ENCODE data around the gene UBE2K. TPM values are rescaled to one million over a fixed set of nuclear protein-coding genes. Genes with fewer than 3 reads are reported as not detected.
A peak's percentile ranks its signal among the peaks of the same experiment; 100 is the strongest.

UBE2K gene
- total and polyA plus RNA-seq, 2 experiments from 2014 or later: 26.7 to 127 TPM

DNA sequence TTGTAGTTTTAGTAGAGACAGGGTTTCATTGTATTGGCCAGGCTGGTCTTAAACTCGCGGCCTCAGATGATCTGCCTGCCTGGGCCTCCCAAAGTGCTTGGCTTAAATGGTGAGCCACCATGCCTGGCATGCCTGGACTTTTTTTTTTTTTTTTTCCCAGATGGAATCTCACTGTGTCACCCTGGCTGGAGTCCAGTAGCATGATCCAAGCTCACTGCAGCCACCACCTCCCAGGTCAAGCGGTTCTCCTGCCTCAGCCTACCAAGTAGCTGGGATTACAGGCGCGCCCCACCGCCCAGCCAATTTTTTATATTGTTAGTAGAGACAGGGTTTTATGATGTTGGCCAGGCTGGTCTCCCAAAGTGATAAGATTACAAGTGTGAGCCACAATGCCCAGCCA, 8.4 kb downstream of the UBE2K start:
- no peaks in the 10 kb centered on the region for H3K9me2 ChIP-seq (ENCODE audit: insufficient read depth)
- peak overlapping the region; percentile 62 for H3K4me2 ChIP-seq (ENCODE audit: unreplicated experiment)
- no peak for TF ChIP-seq EZH2 (IDR thresholded peaks at IDR 0.05; ENCODE audit: insufficient read depth, poor library complexity, severe bottlenecking)
- TF ChIP-seq EZH2phosphoT487 (IDR thresholded peaks at IDR 0.05; ENCODE audit: insufficient read depth, low read depth): no peak
- H3K36me3 ChIP-seq (ENCODE audit: low read depth): no peaks in the 10 kb centered on the region
- H4K20me1 ChIP-seq (ENCODE audit: insufficient read depth): peaks cover 9% of the 10 kb centered on the region; the same call in 1 of the 2 replicates
- H3K4me3 ChIP-seq: 0 out of 2 replicates have a peak overlapping the region, but pooled peaks have one; percentile 35
- H3K9ac ChIP-seq: peak overlapping the region; percentile 58
- peak overlapping the region; percentile 88 for H3K27ac ChIP-seq
- H3K9me3 ChIP-seq (ENCODE audit: low read depth): no peaks in the 10 kb centered on the region
- H3K79me2 ChIP-seq (ENCODE audit: insufficient read depth): peaks cover 100% of the 10 kb centered on the region
- peaks cover 36% of the 10 kb centered on the region for H3F3A ChIP-seq (ENCODE audit: insufficient read depth)
- H3K27me3 ChIP-seq (replicated peaks; ENCODE audit: insufficient read depth): no peaks in the 10 kb centered on the region
- H2AFZ ChIP-seq: no peak overlapping the region
- peaks cover 32% of the 10 kb centered on the region for H3K4me1 ChIP-seq (ENCODE audit: insufficient read depth)
- DNase-seq: peak; percentile 93
- in situ Hi-C loops (cut with MboI): no loop called here
- WGBS, 2 experiments (ENCODE audit: low coverage in 1 of 2, low lambda C conversion rate in 2 of 2, missing lambda C conversion rate in 2 of 2): 67 to 70% methylated on average over 6 of the region's 6 CpGs

- H3K4me1 ChIP-seq (ENCODE audit: insufficient read depth): peaks cover 32% of the 10 kb centered on the region
- H3K9me3 ChIP-seq (ENCODE audit: low read depth): no peaks in the 10 kb centered on the region
- H3K27ac ChIP-seq: peak overlapping the region; percentile 88
- peaks cover 36% of the 10 kb centered on the region for H3F3A ChIP-seq (ENCODE audit: insufficient read depth)
- peak overlapping the region; percentile 62 for H3K4me2 ChIP-seq (ENCODE audit: unreplicated experiment)
- H3K79me2 ChIP-seq (ENCODE audit: insufficient read depth): peaks cover 100% of the 10 kb centered on the region
- DNase-seq: peak; percentile 59
- in situ Hi-C loops (cut with MboI): no loop called here
- H2AFZ ChIP-seq: no peak overlapping the region
- H4K20me1 ChIP-seq (ENCODE audit: insufficient read depth): peaks cover 9% of the 10 kb centered on the region; the same call in 1 of the 2 replicates
- peak overlapping the region; percentile 58; the same call in 1 of the 2 replicates for H3K9ac ChIP-seq
- H3K36me3 ChIP-seq (ENCODE audit: low read depth): no peaks in the 10 kb centered on the region
- H3K4me3 ChIP-seq: no peak overlapping the region
- no peaks in the 10 kb centered on the region for H3K27me3 ChIP-seq (replicated peaks; ENCODE audit: insufficient read depth)
- no peaks in the 10 kb centered on the region for H3K9me2 ChIP-seq (ENCODE audit: insufficient read depth)
- no peak for TF ChIP-seq EZH2 (IDR thresholded peaks at IDR 0.05; ENCODE audit: insufficient read depth, poor library complexity, severe bottlenecking)
- no peak for TF ChIP-seq EZH2phosphoT487 (IDR thresholded peaks at IDR 0.05; ENCODE audit: insufficient read depth, low read depth)
- WGBS, 2 experiments (ENCODE audit: low coverage in 1 of 2, low lambda C conversion rate in 2 of 2, missing lambda C conversion rate in 2 of 2): 79% methylated on average over 11 of the region's 11 CpGs
These were observed 9.0 kb downstream of the UBE2K start for GRCh38 chr4:39706741-39707511.

GRCh38 chr4:39710098-39710896, 12.4 kb downstream of the UBE2K start:
- Histone ChIP-seq H3K27me3 (replicated peaks; ENCODE audit: insufficient read depth) (no peaks in the 10 kb centered on the region), H4K20me1 (ENCODE audit: insufficient read depth) (peaks cover 9% of the 10 kb centered on the region; the same call in 1 of the 2 replicates), H3K27ac (no peak overlapping the region), H2AFZ (no peak overlapping the region), H3K4me2 (ENCODE audit: unreplicated experiment) (no peak overlapping the region), H3K4me3 (no peak overlapping the region), H3F3A (ENCODE audit: insufficient read depth) (peaks cover 38% of the 10 kb centered on the region), H3K9ac (no peak overlapping the region), H3K36me3 (ENCODE audit: low read depth) (peaks cover 3% of the 10 kb centered on the region; the same call in 1 of the 2 replicates), H3K4me1 (ENCODE audit: insufficient read depth) (peaks cover 41% of the 10 kb centered on the region), H3K9me3 (ENCODE audit: low read depth) (no peaks in the 10 kb centered on the region), H3K79me2 (ENCODE audit: insufficient read depth) (peaks cover 99% of the 10 kb centered on the region), H3K9me2 (ENCODE audit: insufficient read depth) (no peaks in the 10 kb centered on the region)
- 63 to 66% methylated on average over 3 of the region's 3 CpGs for WGBS, 2 experiments (ENCODE audit: low coverage in 1 of 2, low lambda C conversion rate in 2 of 2, missing lambda C conversion rate in 2 of 2)
- TF ChIP-seq EZH2phosphoT487 (IDR thresholded peaks at IDR 0.05; ENCODE audit: insufficient read depth, low read depth) (no peak), EZH2 (IDR thresholded peaks at IDR 0.05; ENCODE audit: insufficient read depth, poor library complexity, severe bottlenecking) (no peak)
- in situ Hi-C loops (cut with MboI): no loop called here
- DNase-seq: no peak

- Histone ChIP-seq H3K27ac (peak overlapping the region; percentile 57), H3K9me2 (ENCODE audit: insufficient read depth) (no peaks in the 10 kb centered on the region), H3K4me3 (no peak overlapping the region), H3K36me3 (ENCODE audit: low read depth) (peaks cover 3% of the 10 kb centered on the region; the same call in 1 of the 2 replicates), H3K4me2 (ENCODE audit: unreplicated experiment) (no peak overlapping the region), H4K20me1 (ENCODE audit: insufficient read depth) (peaks cover 9% of the 10 kb centered on the region; the same call in 1 of the 2 replicates), H3F3A (ENCODE audit: insufficient read depth) (peaks cover 16% of the 10 kb centered on the region; the same call in 1 of the 2 replicates), H3K9me3 (ENCODE audit: low read depth) (no peaks in the 10 kb centered on the region), H2AFZ (no peak overlapping the region), H3K79me2 (ENCODE audit: insufficient read depth) (peaks cover 99% of the 10 kb centered on the region), H3K27me3 (replicated peaks; ENCODE audit: insufficient read depth) (no peaks in the 10 kb centered on the region), H3K9ac (peak overlapping the region; percentile 51), H3K4me1 (ENCODE audit: insufficient read depth) (peaks cover 23% of the 10 kb centered on the region)
- TF ChIP-seq EZH2 (IDR thresholded peaks at IDR 0.05; ENCODE audit: insufficient read depth, poor library complexity, severe bottlenecking) (no peak), EZH2phosphoT487 (IDR thresholded peaks at IDR 0.05; ENCODE audit: insufficient read depth, low read depth) (no peak)
- in situ Hi-C loops (cut with MboI): no loop called here
- WGBS, 2 experiments (ENCODE audit: low coverage in 1 of 2, low lambda C conversion rate in 2 of 2, missing lambda C conversion rate in 2 of 2): 95 to 98% methylated on average over 17 of the region's 17 CpGs
- no peak for DNase-seq
These were observed 15.1 kb downstream of the UBE2K start for GRCh38 chr4:39712819-39713607.
